HUDEP-2 (cell line): Measurements from ENCODE around the gene ATP9B.
"Not testable (repeated sequence)": the region's sequence is repeated elsewhere in the genome, so short reads cannot be mapped to it uniquely, and the experiment has no call there.

ENCODE experiments used
- DNase-seq, 76 experiments: peaks; one replicate each; lab custom pipeline; 2025; ENCODE audit not compliant: unreplicated experiment in 76 of 76; lab: John Stamatoyannopoulos, UW

The ATP9B gene

GRCh38 chr18:79275461-79275860 lies 206.3 kb downstream of the ATP9B start:
- no peak for DNase-seq

GRCh38 chr18:79275992-79276391 lies 206.8 kb downstream of the ATP9B start:
- no peak for DNase-seq

GRCh38 chr18:79278896-79279295 lies 209.7 kb downstream of the ATP9B start:
- DNase-seq: no peak

GRCh38 chr18:79283131-79283810 lies 214.1 kb downstream of the ATP9B start:
- DNase-seq: no peak

- DNase-seq: no peak
Observed at GRCh38 chr18:79283929-79284328, 214.7 kb downstream of the ATP9B start.

GRCh38 chr18:79285191-79285590 lies 216.0 kb downstream of the ATP9B start:
- DNase-seq: not testable (repeated sequence)

- not testable (repeated sequence) for DNase-seq
Observed at GRCh38 chr18:79290409-79290808, 221.2 kb downstream of the ATP9B start.

- no peak for DNase-seq
Observed at GRCh38 chr18:79290876-79291275, 221.7 kb downstream of the ATP9B start.

GRCh38 chr18:79294235-79294634 lies 225.0 kb downstream of the ATP9B start:
- DNase-seq: no peak

GRCh38 chr18:79299272-79299671 lies 230.1 kb downstream of the ATP9B start:
- no peak for DNase-seq

- no peak for DNase-seq
Observed at GRCh38 chr18:79299711-79300110, 230.5 kb downstream of the ATP9B start.

GRCh38 chr18:79300413-79300812 lies 231.2 kb downstream of the ATP9B start:
- no peak for DNase-seq

- no peak for DNase-seq
Observed at GRCh38 chr18:79302120-79302519, 232.9 kb downstream of the ATP9B start.

- DNase-seq: no peak
Observed at GRCh38 chr18:79305911-79306310, 236.7 kb downstream of the ATP9B start.

- no peak for DNase-seq
Observed at GRCh38 chr18:79309614-79310358, 240.6 kb downstream of the ATP9B start.

GRCh38 chr18:79314838-79315388 lies 245.7 kb downstream of the ATP9B start:
- DNase-seq: no peak

GRCh38 chr18:79315596-79315995 lies 246.4 kb downstream of the ATP9B start:
- no peak for DNase-seq

- DNase-seq: no peak
Observed at GRCh38 chr18:79317703-79318102, 248.5 kb downstream of the ATP9B start.

GRCh38 chr18:79318142-79318673 lies 249.0 kb downstream of the ATP9B start:
- no peak for DNase-seq

GRCh38 chr18:79320216-79320850 lies 251.1 kb downstream of the ATP9B start:
- no peak for DNase-seq
